HG02970 (cell line): ENCODE data around the gene KRTAP12-3.
"Not testable (repeated sequence)": the region's sequence is repeated elsewhere in the genome, so short reads cannot be mapped to it uniquely, and the experiment has no call there.

Source experiments
- ATAC-seq: cut with Tn5 transposase; IDR thresholded peaks from one replicate; pipeline ENCODE4 v1.9.1; 2021; ENCODE audit warnings: mild to moderate bottlenecking, moderate library complexity, moderate number of reproducible peaks; ENCODE audit not compliant: unreplicated experiment, low FRiP score

The KRTAP12-3 gene

DNA sequence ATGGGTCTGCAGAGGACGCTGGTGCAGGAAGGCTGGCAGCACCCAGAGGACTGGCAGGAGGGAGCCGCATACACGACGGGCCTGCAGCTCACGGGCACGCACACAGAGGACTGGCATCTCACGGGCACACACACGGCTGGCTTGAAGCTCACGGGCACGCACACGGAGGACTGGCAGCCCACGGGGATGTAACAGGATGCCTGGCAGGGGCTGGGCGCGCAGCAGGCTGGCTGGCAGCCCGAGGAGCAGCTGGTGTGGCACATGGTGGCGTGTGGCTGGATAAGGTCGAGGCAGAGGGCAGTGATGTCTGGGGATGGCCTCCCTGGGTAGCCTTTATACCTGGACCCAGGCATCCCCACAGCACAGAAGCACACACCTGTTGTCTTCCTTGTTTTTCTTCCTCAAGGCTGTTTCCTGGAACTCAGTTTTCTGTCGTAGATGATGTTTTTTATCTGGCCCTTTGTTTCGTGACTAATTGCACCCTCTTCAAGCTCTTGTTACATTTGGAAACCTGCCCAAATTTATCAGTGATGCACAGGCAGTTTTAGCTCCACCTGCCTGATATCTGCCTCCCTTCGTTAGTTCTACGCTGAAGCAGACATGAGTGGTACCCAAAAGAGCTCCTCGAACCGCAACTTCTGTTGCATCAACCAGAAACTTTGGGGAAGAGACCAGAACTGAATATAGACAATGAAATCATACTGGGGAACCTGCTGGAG is 24.3 kb downstream of the KRTAP12-3 start, which contains the start of gene KRTAP12-1:
TSS of gene KRTAP12-1 (minus strand) at position 303 of the 719 bp plus-strand sequence. CDS start at position 263, 40 bp downstream.
- ATAC-seq = no peak

DNA sequence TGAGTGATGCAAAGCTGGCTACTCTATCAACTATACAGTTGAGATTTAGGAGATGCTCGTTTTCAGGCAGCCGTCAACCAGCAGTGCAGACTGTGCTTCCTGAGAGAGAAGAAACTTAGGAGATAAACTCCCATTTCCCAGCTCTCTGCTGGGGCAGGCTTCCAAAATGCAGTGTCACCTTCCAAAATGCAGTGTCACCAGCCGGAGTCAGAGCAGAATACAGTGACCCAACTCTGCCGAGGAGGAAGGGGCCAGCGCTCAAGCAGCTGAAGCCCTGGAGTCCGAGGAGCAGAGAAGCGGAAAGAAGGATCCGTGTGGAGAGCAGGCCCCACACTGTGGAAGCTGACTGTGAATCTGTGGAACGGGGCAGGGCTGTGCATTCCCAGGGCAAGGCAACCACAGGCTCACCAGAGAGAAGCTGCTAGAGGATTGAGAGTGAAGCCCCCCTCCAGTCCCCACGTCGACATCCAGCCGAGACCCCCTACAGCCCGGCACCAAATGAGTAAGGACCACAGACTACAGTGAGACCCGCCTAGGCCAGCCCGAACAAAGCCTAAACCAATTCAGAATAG is 24.9 kb downstream of the KRTAP12-3 start:
- no peak for ATAC-seq

DNA sequence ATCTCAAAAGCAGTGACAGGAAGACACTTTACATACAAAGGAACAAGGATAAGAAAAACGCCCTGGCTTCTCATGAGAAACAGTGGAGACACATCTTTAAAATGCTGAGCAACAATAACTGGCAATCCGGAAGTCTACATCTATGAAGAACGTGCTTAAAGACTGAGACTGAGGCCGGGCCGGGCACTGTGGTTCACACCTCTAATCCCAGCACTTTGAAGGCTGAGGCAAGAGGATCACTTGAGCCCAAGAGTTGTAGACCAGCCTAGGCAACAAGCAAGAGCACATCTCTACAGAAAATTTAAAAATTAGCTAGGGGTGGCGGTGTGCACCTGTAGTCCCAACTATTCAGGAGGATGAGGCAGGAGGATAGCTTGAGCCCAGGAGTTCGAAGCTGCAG is 26.3 kb downstream of the KRTAP12-3 start:
- no peak for ATAC-seq

DNA sequence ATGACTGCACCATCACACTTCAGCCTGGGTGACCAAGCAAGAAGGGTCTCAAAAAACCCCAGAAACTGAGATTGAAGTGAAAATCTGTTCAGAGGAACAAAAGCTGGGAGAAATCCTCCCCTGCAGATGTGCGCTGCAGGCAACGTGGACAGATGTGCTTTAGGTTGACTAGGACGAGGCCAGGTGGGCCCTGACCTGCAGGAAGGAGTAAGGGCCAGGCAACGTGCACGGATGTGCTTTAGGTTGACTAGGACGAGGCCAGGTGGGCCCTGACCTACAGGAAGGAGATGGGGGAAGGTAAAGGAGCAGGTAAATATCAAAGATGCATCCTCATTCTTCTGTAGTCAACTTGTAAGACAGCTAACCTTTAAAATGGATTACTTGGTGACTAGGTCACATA is 26.8 kb downstream of the KRTAP12-3 start:
- no peak for ATAC-seq

DNA sequence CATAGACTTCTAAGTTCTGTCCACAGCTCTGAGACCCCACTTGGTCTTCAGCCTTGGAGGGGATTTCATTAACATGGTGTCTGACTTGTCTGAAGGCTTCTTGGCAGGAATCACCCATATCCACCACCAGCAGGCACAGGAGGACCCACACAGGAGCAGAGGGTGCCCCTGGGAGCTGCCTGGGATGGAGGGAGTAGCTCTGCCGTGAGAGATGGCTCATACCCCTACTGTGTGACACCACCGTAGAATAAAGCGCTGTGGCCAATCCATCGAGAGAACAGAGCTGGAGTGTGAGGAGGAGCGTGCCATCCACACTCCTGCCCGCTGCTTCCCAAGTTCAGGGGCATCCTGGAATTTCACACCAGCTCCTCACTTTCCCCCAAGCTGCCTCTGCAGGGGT is 27.3 kb downstream of the KRTAP12-3 start:
- ATAC-seq = not testable (repeated sequence)

DNA sequence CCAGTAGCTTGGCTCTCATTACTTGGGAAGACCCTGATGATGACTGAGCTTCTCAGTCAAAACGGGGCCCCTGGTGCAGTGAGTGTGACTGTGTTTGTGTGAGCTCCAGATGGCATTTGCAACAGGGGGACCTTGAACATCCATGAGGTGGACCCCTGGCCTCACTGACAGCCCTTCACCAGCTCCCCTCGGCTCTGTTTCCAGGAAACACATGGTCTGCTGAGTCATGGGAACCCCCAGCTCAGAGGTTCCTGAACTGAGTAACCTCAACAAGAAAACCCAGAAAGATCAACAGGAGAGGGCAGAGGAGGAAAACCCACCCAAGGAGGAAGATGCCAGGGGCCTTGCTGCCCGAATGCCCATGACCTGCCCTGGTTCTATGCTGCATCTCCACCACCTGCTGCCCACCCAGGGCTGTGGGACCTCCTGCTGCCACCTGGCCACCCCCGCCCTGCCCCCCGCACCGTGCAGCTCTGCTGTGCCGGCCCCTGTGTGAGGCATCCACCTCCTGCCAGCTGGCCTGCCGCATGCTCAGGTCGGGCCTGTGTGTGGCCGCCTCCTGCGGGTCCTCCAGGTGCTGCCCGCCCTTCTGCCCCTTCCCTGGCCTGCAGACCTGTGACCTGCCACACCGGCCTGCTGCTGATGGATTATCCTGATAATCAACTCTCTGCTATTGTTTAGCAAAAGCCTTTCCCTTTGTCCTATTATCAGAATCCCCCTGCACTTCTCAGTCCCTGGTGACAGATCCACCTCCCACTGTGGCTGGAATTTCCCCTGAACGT is 28.5 kb downstream of the KRTAP12-3 start:
- ATAC-seq = no peak

DNA sequence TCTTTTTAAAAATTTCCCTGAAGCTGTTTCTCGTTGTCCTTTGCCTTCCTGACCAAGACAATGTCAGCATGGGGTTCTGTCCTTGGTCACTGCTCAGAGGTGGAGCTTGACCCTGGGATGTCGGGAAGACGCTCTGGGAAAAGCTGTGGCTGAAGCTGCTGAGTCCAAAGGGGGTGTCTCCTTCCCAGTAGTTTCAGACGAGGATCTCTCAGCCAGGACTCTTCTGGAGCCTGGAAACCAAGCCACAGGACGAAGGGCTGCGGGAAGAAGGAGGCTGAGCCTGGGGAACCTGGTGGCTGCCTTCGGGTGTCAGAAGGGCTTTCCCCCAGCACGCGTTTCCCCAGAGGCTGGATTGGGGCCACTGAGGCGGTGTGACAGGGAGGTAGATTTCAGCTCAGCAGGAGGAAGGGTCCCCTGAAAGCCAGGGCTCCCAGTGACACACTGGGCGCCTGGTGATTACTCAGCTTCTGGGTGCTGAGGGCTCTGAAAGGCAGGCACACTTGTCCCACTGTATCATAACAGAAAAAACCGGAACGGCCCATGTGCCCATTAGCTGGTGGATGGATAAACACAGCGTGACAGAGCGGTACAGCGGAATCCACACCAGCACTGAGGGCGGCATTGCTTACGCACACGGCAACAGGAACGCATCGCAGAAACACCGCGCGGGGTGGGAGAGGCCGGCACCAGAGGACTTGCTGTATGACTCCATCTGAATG is 29.3 kb downstream of the KRTAP12-3 start:
- ATAC-seq = no peak

DNA sequence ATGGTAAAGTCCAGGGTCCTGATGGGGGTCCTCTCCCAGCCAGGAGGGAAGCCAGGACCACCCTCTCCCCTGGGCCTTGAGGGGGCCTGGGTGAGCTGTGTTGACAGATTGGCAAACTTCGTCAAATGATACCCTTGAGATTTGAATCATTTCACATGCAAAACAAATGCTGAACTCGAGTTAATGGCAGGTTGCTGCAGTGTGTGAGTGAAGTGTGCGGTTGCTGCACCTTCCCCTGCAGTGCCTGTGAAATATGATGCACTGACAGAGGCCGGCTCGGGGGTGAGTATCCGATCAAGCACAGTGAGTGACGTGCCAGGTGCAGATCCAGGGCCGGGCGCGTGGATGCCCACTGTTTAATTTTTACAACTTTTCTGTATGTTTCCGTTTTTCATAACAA is 29.9 kb downstream of the KRTAP12-3 start:
- no peak for ATAC-seq

DNA sequence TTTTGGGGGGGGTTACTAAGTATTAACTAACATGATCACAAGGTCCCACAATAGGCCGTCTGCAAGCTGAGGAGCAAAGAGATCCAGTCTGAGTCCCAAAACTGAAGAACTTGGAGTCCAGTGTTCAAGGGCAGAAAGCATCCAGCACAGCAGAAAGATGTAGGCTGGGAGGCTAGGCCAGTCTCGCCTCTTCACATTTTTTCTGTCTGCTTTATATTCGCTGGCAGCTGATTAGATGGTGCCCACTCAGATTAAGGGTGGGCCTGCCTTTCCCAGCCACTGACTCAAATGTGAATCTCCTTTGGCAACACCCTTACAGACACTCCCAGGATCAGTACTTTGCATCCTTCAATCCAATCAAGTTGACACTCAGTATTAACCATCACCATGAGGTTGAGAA is 32.0 kb downstream of the KRTAP12-3 start:
- ATAC-seq = not testable (repeated sequence)

DNA sequence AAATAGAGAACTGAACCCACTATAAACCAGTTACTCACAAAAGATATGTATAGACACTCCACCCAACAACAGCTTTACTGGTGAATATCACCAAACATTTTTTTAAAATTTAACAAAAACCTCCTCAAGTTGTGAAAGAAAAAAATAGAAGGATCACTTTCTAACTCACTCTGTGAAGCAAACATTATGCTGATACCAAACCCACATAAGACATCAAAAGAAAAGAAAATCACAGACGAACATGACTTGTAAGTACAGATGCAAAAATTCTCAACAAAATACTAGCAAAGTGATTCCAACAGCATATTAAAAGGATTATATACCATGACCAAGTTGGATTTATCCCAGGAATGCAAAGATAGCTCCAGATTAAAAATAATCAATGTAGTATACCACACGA is 34.0 kb downstream of the KRTAP12-3 start:
- no peak for ATAC-seq

DNA sequence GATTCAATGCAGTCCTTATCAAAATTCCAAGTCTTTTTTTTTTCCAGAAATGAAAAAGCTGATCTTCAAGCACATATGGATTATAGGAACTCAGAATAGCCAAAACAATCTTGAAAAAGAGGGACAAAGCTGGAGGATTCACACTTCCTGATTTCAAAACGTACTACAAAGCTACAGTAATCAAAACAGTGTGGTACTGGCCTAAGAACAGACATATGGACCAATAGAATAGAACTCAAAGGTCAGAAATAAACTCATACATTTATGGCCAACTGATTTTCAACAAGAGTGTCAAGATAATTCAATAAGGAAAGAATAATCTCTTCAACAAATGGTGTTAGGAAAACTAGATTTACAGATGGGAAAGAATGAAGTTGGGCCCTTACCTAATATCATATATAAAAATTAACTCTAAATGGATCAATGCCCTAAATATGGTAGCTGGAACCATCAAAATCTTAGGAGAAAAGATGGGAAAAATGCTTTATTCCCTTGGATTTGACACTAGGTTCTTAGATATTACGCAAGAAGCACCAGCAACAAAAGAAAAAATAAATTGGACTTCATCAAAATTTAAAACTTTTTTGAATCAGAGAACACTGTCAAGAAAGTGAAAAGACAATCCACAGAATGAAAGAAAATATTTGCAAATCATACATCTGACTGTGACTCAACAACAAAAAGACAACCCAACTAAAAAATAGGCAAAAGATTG is 35.2 kb downstream of the KRTAP12-3 start:
- no peak for ATAC-seq

DNA sequence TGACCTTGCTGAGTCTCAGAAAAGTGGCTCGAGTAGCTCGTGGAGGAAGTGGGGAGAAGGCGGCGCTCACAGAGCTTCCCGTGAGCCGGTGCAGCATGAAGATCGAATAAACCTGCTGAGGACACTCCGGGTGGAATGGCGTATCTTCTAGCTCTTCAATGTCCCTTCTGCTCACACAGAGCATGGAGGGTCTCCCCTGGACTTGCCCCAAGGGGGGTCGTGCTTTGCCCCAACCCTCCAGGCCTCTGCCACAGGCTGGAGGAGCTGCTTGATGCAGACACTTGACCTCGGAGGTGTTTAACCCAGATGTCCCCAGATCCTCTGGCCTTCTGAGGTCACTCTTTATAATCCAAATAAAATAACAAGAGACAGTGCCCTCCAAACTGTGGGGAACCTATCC is 37.0 kb downstream of the KRTAP12-3 start:
- ATAC-seq = no peak

DNA sequence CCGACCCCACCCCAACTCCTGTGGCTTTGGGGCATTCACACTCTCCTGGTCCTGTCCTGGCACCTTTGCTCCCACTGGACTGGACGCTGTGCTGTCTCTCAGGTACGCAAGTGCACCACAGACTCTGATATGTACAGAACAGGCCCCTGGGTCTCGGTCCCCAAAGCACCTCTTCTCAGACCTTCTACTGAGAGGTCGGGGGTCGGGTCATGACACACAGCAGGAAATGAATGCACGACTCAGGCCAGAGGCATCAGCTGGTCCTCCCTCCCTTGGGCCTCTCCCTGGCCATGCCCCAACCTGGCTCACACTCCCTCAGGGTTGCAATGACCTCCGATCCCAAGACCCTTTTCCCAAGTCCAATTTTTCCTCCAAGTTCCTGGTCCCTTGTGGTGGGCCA is 37.5 kb downstream of the KRTAP12-3 start:
- no peak for ATAC-seq

DNA sequence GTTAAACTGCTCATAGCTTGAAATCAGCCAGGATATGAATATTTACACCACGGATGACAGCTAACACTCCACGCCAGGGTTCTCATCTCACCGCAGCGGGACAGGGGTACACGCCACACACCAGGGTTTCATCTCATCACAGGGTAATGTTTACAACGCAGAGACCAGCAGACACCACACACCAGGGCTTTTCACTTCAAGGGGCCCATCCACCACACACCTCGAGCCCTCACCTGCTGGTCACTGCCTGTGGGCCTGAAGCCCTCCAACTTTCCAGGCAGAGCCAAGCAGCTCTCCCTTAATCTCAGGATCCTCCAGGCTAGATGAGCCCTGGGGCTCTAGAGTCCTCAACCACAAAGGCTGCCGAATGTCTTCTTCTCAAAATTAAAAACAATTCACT is 37.9 kb downstream of the KRTAP12-3 start:
- no peak for ATAC-seq

DNA sequence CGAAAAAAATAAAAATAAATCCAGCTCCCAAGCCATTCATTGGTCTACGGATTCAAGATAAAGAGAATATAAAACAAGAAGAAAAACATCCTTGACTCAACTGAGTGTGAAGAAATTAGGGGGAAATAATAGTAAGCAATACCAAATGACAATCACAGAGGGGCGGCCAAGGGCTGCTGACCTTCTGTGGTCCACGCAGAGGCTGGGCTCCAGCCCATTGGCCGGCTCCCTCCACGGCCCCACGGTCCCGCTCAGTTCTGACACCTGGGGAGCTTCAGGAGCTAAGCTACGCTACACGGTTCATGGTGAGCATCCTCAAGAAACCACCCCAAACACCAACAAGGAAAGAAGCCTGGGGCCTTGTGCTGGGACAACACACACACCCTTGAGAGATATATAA is 38.8 kb downstream of the KRTAP12-3 start:
- no peak for ATAC-seq

DNA sequence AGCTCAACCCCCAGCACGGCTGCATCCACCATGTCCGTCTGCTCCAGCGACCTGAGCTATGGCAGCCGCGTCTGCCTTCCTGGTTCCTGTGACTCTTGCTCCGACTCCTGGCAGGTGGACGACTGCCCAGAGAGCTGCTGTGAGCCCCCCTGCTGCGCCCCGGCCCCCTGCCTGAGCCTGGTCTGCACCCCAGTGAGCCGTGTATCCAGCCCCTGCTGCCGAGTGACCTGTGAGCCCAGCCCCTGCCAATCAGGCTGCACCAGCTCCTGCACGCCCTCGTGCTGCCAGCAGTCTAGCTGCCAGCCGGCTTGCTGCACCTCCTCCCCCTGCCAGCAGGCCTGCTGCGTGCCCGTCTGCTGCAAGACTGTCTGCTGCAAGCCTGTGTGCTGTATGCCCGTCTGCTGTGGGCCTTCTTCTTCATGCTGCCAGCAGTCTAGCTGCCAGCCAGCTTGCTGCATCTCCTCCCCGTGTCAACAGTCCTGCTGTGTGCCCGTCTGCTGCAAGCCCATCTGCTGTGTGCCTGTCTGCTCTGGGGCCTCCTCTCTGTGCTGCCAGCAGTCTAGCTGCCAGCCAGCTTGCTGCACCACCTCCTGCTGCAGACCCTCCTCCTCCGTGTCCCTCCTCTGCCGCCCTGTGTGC is 39.6 kb downstream of the KRTAP12-3 start, which contains the start of gene KRTAP10-12:
TSS of gene KRTAP10-12 (plus strand) at position 1 of the 639 bp plus-strand sequence. CDS start at position 31, 30 bp downstream.
- ATAC-seq = not testable (repeated sequence)

DNA sequence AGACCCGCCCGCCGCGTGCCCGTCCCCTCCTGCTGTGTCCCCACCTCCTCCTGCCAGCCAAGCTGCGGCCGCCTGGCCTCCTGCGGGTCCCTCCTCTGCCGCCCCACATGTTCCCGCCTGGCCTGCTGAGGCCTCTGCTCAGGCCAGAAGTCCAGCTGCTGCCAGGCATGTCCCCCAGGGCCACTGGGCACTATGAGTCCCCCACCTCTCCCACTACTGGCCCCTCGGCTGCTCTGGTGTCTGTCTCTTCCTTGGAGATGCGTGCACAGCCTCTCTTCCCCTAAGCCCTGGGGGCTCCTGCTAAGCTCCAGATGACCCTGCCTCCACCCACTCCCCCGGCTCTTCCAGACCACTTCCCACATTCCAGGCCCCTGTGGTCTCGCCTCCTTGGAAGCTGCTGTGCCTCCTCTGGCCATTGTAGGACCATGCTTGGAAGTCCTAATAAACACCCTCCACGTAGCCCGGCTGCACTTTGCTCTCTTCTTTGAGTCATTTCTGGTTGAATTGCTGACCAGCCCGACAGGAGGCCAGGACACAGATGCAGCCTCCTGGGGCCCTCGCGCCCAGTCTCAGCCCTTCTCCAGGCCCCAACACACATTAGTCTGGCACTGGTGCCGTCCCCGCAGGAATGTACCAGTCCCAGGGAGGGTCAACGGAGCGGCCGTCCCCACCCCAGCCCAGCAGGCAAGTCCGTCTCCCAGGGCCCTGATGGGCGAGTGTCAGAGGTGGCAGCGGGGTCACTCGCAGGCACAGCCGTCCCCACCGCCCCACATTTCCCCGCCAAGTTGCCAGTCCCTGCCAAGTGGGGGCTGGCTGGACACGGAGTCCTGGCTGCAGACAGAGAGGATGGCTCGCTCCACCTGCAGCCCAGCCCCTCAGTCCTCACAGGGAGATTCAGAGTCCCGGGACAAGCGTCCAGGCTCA is 40.3 kb downstream of the KRTAP12-3 start:
- no peak for ATAC-seq

DNA sequence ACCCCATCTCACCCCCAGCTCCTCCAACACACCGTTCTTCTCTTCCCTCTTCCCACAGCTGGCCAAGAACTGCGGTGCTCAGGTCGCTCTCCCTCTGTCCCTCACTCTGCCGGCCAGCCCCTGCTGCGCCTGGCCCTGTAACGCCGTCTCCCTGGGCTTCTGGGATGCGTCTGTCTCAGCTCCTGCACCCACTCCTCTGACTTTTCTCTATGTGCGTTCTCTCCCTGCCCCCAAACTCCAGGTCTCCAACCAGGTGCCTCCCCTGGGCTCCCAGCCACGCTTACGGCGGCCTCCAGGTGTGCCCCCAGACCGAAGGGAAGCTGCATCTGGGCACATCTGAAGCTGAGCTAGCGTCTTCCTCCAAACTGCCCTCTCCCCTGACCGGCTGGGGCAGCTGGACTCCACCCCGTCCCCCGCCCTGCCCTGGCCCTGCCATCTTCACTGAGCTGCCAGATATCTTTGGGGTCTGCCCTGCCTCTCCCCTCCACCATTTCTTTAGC is 41.8 kb downstream of the KRTAP12-3 start:
- no peak for ATAC-seq
